Epithelial cell of esophagus (primary cell): Measurements from ENCODE around the gene PARD3.

Experiments used
- DNase-seq: peaks from one replicate; pipeline ENCODE4 v3.0.0; 2010; ENCODE audit warnings: low read depth
- H3K4me3 ChIP-seq: 2 replicates; pipeline ENCODE4 v1.5.1; 2011; ENCODE audit warnings: mild to moderate bottlenecking, low read length, control low read depth
- TF ChIP-seq, protein P1 (sequence below): IDR thresholded peaks from 2 replicates; pipeline ENCODE4 v1.5.1; 2011; ENCODE audit warnings: low read depth, mild to moderate bottlenecking, low read length, control low read depth, inconsistent platforms; ENCODE audit not compliant: insufficient read depth; ENCODE audit errors: missing control alignments

Gene PARD3

GRCh38 chr10:34469446-34469845 is 345.6 kb downstream of the PARD3 start:
- H3K4me3 ChIP-seq, result no peak overlapping the region
- TF ChIP-seq, protein P1, sequence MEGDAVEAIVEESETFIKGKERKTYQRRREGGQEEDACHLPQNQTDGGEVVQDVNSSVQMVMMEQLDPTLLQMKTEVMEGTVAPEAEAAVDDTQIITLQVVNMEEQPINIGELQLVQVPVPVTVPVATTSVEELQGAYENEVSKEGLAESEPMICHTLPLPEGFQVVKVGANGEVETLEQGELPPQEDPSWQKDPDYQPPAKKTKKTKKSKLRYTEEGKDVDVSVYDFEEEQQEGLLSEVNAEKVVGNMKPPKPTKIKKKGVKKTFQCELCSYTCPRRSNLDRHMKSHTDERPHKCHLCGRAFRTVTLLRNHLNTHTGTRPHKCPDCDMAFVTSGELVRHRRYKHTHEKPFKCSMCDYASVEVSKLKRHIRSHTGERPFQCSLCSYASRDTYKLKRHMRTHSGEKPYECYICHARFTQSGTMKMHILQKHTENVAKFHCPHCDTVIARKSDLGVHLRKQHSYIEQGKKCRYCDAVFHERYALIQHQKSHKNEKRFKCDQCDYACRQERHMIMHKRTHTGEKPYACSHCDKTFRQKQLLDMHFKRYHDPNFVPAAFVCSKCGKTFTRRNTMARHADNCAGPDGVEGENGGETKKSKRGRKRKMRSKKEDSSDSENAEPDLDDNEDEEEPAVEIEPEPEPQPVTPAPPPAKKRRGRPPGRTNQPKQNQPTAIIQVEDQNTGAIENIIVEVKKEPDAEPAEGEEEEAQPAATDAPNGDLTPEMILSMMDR, result no peak
- no peak for DNase-seq

- TF ChIP-seq, protein P1, result no peak
- no peak for DNase-seq
- no peak overlapping the region for H3K4me3 ChIP-seq
Observed at GRCh38 chr10:34467902-34468301, 347.2 kb downstream of the PARD3 start.

- no peak overlapping the region for H3K4me3 ChIP-seq
- TF ChIP-seq, protein P1, result no peak
- no peak for DNase-seq
Observed at GRCh38 chr10:34467364-34467763, 347.7 kb downstream of the PARD3 start.

DNA sequence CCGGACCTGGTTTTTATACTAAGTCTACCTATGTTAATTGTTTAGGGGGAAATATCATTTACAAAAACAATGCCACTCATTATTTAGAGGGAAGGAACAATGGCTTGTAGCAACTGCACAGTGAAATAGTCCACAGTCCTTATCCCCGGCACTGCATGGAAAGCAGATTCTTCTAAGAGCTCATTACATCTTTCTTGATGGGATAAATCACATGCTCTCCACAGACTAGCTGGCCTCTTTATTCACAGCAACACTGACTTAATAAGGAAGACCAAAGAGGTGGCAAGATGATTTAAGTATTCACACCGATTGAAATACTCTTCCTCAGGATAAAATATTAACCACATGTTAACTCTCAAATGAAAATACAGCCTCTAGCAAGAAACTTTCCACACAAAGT is 349.4 kb downstream of the PARD3 start:
- TF ChIP-seq, protein P1, result no peak
- DNase-seq, result no peak
- no peak overlapping the region for H3K4me3 ChIP-seq

- H3K4me3 ChIP-seq, result no peak overlapping the region
- TF ChIP-seq, protein P1, result no peak
- DNase-seq, result no peak
Observed at GRCh38 chr10:34464591-34464990, 350.5 kb downstream of the PARD3 start.

- TF ChIP-seq, protein P1, result no peak
- no peak overlapping the region for H3K4me3 ChIP-seq
- DNase-seq, result no peak
Observed at GRCh38 chr10:34464000-34464399, 351.1 kb downstream of the PARD3 start.

DNA sequence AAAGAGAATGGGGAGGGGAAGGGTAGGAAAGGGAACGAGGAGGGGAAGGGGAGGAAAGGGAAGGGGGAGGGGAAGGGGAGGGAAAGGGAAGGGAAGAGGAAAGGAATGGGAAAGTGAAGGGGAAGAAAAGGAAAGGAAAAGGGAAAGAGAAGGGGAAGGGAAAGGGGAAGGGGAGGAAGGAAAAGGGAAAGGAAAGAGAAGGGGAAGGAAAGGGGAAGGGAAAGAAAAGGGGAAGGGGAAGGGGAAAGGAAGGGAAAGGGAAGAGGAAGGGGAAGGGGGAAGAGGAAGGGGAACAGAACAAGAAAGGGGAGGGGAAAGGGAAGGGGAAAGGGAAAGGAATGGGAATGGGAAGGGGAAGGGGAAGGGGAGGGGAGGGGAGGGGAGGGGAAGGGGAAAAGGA is 352.1 kb downstream of the PARD3 start:
- H3K4me3 ChIP-seq, result no peak overlapping the region
- TF ChIP-seq, protein P1, result no peak
- no peak for DNase-seq
